GM18508 (cell line): Measurements from ENCODE around the gene IMPG2.

ENCODE experiments used
- ATAC-seq: cut with Tn5 transposase; IDR thresholded peaks from one replicate; pipeline ENCODE4 v1.9.1; 2021; ENCODE audit warnings: moderate number of reproducible peaks; ENCODE audit not compliant: insufficient read depth, unreplicated experiment

The IMPG2 gene

DNA sequence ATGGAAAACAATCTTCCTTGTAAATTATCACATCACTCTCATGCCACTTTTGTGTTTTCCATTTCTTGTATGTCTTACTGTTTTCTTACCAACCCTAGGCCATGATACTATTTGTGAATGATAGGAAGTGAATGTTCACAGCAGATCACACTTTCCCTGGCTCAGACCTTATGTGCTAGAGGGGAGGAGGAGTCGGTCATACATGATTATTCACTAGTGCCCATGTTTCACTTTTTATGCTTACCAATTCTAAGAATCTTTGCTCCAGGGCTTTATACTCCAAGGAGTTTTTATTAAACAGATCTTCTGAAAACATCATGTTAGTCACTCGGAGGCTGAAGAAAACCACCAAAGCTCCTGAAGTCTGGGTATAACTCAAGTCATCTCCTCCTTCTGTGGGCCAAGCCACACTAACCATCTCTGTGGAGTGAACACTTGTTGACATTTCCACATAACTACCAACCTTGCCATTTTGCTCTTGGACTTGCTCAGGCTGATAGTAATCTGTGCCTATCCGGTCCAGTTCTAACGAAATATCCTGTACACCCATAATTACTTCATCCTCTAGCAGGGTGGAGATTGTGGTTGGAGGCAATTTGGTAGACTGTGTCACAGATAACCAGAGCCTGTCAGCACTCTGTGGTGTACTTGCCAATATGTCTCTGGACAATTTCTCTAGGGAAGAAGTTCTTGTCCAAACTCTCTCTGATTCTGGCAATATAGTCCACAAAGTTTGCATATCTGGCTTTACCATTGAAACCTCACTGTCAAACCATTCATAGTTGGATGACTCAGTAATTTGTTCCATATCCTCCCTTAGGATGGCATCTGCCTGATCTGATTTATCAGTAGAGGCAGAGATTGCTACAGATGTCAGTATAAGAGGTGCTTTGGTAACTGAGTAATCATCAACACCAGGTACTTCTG, 76.8 kb downstream of the IMPG2 start:
- ATAC-seq: no peak

DNA sequence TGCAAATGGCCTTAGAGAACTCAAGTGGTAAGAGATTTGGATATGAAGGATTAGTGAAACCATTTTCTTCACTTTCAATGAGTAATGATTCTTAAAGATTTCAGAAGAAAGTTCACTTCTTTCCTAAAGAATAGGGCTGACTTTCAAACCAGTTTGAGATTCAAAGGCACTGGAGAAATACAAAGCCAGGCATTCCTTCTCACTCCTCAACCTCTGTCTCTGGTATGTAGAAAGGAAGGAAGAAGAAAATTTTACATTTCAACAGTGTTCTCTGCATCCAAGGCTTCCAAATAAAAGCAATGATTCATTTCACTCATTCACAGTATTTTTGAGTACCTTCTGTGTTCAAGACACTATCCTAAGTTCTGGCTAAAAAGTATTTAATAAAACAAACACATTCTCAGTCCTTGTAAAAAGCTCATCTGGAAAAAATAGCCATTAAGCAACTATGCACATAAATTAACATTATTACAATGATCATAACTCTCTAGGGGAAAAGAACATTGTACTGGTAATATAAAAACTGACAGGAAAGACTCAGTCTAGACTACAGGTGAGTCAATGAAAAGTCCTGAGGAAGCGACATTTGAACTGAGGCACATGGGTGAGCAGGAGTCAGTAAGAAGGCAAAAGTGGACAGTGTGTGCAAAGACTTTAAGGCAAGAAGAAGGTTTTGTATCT, 79.5 kb downstream of the IMPG2 start:
- no peak for ATAC-seq

DNA sequence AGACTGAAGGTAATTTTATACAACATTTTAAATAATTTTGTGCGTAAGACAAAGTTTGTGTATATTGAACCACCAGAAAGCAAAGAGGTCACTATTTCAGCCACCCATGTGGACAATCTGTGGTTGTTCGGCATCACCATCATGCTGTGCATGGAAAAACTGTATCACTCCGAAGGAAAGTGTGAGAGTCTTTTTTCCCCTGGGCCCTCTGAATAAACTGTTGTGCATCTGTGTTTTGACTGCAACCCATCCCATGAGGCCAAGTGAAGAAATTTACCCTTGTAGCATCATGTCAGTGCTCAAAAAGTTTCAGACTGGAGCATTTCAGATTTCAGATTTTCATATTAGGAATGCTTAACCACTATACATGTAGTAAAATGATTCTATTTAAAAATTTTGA, 85.3 kb downstream of the IMPG2 start:
- ATAC-seq: no peak

DNA sequence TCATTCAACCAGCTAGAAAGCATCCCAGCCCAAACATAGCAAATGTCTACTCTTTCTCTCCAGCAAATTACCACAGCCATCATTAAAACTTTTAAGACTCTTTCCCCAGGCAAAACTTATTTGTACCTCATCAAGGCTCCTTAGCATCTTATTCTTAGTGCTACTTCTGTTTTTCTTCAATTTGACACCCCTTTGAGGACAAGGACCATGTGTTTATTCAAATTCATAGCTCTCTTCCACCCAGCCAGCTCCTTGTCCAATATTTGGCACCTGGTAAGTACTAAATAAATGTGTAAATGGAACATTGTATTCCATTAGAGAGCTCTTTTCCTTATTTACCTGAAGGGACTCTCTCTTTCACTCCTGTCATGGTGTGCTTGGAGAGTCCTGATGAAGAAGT, 89.8 kb downstream of the IMPG2 start:
- no peak for ATAC-seq

DNA sequence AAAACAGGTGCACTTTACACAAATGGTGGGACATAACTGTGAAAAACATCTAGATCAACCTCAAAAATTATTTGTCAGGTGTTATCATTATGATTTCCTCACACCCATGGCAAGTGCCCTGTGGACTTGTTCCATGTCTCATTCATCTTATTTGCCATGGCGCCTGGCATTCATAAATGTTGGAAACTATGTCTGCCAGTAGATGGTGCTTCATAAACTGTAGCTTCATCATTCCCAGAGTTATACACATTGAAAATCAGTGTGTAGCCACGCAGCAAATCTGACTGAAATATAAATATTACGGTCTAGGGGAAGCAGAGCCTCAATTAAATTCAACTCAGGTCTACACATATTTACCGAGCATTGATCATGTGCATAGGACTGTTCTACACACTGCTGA, 90.7 kb downstream of the IMPG2 start:
- no peak for ATAC-seq

DNA sequence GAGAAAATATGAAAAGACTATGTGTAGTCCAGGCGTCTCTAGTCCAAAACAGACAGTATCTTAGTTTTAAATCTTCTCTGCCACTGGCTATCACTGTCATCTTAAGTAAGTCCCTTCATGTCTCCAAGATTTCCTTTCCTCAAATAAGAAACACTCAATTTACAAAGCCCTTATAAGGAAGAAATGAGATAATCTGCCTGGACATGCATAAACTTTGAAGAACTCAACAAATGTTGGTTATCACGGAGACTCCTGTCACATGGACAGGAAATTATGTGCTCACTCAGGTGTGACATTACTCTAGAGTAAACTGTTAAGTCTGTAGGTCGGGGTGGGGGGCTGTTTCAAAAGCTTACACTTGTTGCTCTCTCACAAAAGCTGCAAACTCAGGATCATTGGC, 91.9 kb downstream of the IMPG2 start:
- ATAC-seq: no peak

DNA sequence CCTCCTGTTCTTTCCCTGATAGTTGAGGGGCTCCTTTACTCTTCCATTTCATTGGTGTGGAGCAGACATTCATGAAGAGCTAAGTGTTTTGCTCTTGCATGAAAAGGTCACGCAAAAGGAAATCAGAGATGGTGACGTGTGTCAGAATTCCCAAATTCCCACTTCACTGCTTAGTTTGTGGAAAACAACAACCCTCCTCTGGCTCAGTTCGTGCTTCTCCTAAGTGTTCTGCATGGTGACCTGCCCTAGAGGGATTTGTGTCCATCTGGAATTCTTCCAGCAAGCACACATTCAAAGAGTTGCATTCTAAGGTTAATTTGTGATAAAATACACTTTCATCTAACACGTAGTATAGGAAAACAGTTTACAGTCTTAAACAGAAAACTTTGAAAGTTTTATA, 95.6 kb downstream of the IMPG2 start:
- ATAC-seq: no peak

DNA sequence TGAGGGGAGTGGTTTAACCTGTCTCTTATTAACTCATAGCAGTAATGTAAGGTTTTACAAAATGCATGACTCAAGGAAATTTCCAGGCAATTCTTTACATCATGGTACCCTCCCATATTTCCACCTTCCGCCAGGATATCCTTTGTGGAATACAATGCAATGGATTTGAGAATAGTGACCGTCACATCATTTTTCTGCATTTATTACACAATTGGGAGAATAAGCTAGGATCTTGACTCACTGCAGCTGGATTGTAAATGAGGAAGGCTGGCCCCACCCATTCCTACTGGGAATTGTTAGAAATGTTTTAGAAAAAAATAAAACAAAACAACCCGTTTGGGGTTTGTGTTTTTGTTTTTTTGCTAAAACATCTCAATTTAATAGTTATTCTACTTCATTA, 97.4 kb downstream of the IMPG2 start:
- ATAC-seq: no peak

DNA sequence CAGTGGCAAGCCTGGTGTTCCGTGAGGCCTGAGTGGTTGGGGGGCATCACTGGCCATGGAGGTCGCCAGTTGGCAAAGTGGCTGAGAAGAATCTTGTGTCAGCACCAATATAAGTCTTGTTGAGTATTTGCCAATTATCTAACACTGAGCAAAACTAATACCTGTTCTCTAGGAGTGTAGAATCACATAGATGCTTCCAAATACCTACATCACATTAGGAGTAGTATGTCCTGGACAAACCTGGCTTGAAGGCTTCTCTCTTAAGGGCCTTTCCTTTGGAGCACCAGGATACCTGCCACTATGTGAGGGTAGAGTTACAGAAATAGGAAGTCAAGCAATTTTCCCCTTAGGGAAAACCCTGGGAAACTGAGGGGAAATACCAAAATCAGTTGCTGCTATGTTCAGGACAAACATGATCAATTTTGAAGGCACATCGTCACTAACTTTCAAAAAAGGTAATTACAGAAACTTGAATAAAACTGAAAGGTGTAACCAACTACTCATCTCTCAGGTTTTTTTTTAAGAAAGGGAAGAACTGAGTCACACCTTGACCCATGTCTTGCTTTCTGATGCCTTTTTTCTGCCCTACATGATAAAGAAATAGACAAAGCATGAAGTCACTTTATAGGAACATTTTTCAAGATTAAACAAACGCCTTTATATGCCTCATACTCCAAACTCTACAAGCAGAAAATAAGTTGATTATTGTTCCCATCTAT, 100.4 kb downstream of the IMPG2 start:
- ATAC-seq: no peak

DNA sequence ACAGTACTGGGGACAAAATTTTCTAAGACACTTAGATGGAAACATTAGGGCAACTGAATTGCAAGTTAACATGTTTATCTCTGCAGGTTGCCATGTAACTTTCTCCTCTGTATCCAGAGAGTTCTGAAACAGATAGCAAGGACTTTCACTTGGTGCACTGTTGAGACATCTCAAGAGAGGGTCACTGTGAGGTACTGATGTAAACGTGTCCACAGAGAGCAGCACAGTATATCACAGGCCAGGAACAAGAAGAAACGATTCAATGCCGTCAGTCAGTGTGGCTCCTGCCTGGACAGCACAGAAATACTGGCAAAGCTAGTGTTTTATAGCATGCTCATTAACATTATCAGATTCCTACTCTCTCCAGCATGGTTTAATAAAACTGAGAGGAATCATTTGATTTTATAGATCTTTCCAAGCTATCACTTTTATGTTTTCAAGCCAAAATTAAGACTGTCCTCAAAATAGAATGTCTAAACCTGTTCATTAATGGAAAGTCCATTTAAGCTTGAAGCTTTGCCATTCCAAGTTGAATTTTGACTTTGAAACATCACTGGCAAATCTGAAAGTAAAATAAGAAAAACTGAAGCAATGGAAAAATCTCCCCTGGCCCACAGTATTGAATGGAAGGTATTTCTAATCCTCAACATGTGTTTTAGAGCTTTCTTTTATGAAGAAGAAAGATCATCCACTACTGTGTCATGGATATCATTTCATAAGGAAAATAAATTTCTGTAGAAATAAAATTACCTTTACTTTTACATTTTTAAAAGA, 102.7 kb downstream of the IMPG2 start:
- ATAC-seq: no peak

DNA sequence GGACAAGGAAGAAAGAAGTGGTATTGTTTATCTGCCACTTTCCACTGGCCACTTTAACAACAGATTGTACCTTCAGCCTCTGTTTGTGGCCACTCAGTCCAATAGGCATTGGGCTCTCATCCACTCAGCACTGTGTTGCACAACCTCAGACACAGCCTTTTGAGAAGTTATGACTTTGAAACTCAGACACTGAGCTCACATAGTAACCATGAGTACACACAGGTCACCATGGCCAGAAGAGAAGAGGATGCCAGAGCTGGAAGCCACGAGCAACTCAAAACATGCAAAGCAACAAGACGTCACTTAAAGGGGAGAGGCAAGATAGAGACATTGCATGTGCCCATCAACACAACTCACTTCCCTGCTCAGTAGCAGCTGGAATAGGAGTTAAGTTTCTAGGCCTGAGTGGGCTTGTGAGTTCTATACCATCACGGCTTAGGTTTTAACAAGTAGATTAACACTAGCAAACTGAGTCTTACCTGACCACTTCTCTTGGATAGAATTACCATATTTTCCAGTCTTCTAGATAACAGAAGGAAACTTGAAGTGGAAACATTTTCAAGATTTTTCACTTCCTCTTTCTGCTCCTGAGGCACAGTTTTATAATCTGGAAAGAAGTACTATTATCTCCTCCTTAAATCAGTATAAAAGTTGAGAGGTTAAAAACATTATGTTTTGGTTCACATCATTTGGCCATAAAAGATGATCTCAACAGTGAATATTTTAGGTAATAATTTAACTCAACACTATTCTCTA, 103.5 kb downstream of the IMPG2 start:
- no peak for ATAC-seq

DNA sequence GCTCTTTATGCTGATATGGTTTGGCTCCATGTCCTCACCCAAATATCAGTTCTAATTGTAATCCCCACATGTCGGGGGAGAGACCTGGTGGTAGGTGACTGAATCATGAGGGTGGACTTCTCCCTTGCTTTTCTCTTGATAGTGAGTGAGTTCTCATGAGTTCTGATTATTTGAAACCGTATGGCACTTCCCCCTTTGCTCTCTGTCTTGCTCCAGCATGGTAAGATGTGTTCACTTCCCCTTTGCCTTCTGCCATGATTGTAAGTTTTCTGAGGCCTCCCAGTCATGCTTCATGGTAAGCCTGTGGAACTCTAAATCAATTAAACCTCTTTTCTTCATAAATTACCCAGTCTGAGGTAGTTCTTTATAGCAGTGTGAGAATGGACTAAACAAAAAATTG, 107.6 kb downstream of the IMPG2 start:
- ATAC-seq: no peak

DNA sequence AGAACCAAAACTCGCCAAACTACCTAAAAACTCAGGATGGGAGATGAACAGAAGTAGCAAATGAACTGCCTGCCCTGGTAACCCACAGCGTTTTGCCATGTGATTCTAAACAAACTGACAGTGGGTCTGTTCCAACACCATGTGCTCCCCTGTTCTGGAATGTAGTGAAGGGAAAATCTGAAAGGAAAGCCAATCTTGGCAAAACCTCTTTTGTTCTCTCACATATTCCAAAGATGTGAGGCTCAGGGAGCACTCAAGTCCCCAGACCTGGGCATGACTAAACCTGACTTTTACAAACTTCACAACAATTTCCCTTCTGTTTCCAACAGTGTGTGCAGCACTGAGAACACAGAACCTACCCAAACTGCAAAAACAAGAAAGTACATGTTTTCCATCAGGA, 116.1 kb downstream of the IMPG2 start:
- ATAC-seq: no peak

DNA sequence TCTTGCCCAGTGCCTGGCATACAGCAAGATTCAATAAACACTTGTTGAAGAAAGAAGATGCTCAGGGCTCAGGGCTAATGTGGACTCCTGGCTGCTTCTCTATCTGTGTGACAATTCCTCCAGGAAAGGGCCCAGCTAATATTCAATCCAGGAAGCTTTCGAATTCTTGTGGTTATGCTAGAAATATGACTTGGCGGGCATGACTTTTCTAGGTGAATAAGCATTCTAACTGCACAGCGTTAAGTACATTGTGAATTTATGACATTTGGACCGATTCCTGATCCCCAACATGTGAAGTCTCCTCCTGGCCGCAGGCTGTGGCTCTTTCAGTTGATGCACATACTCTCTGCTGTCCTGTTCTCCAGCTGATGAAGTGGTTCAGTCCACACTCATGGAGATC, 117.0 kb downstream of the IMPG2 start:
- no peak for ATAC-seq

DNA sequence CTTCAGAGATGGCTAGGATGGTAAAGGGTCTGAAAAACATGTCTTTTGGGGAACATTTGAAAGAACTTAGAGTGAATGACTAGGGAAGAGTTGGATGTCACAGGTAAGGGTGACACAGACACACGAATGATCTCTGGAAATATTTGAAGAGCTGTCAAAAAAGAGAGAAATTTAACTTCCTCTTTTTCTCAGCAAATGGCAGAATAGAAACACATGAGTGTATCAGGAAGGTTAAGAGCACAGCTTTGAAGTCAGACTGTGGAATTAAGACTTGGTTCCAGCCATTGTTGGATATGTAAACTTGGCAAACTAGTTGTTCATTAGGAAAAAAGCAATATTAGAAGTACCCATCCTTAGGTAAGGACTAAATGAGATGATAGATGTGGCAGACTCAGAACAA, 117.7 kb downstream of the IMPG2 start:
- no peak for ATAC-seq

DNA sequence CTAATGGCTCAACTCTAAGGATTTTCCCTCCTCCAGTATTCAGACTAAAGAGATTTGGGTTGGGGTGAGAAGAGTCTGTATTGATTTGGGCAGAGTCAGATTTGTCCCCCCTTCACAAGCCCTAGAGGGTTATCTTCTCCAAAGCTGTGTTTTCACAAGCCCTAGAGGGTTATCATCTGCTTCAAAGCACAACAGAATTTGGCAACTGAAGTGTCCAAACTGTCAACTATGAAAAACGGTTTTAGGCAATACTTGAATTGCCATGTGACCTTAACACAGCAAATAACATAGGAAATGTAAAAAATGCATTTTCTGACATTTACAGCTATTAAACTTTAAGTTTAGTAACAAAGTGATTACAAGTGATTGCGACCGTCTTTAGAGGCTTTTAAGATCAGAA, 119.9 kb downstream of the IMPG2 start:
- no peak for ATAC-seq

DNA sequence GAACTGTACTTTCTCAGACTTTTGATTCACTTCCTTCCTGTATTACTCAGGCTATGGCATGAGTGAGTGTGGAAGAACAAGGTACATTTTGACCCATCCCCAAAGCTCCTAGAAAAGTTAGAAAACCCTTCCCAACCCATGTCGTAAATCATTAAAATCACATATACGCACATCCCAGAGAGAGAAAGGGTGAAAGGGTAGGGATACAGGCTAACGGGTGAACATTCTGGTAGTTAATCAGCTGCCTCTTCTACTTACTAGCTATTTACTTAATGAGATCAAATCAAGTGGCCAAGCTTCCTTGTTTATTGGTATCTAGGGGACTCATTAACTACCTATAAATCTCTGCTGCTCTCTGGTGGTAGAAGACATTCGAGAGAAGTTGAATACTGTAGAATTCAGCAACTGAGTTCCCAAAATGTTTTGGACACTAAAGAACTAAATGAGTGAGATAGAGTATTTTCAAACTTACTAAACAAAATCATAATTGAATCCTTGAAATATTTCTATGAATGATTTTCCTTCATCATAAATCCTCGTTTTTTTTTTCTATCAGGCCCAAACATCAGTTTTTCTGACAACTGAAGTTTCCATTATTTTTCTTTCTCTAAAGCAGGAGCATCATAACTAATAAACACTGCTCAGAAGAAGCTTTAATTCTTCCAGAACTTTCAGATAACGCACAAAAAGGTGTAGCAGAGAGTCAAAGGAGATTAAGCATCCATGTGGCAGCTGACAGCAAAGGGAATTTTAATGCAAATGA, 124.2 kb downstream of the IMPG2 start:
- ATAC-seq: no peak

DNA sequence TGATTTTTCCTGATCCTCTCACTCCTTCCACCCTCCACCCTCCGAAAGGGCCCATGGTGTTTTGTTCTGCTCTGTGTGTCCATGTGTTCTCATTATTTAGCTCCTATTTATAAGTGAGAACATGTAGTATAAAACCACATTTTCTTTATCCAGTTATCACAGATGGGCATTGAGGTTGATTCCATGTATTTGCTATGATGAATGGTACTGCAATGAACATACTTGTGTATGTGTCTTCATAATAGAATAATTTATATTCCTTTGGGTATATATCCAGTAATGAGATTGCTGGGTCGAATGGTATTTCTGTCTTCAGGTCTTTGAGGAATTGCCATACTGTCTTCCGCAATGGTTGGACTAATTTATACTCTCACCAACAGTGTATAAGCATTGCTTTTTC, 126.0 kb downstream of the IMPG2 start:
- ATAC-seq: no peak

DNA sequence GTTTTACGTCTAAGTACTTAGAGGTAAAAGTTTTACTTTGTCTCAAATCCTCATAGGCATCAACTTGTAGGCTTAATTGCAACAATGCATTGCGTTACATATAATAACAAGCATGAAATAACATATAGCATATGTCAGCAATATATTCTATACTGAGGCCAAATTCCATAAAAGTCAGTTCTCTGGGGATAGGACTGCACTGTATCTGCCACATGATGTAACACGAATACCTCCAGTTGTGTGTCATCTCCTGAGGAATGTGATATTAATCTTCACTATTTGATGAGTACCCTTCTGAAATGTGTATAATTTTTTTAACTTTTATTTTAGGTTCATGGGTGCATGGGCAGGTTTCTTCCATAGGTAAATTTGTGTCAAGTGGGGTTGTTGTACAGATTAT, 126.4 kb downstream of the IMPG2 start:
- ATAC-seq: no peak
